CD4-positive, alpha-beta T cell (primary cell): Measurements from ENCODE around the gene LYST. TPM values are rescaled to one million over a fixed set of nuclear protein-coding genes. Genes with fewer than 3 reads are reported as not detected.
"Not testable (repeated sequence)": the region's sequence is repeated elsewhere in the genome, so short reads cannot be mapped to it uniquely, and the experiment has no call there.

Experiments
- ATAC-seq: fragments of 200-7000 bp; cut with Tn5 transposase; one replicate; pipeline ENCODE4 v1.10.0; 2022; ENCODE audit warnings: mild to moderate bottlenecking; ENCODE audit not compliant: poor library complexity
- CTCF ChIA-PET: fragments of 350-600 bp; sonication (Branson Sonifier 250); formaldehyde crosslinking; loops from one replicate; lab custom pipeline; 2021; ENCODE audit warnings: antibody characterized with exemption, inconsistent platforms; lab: Charles Lee
- POLR2A ChIA-PET: fragments of 350-600 bp; sonication (Branson Sonifier 250); formaldehyde crosslinking; loops from one replicate; lab custom pipeline; 2021; ENCODE audit warnings: antibody characterized with exemption, inconsistent platforms; lab: Charles Lee
- DNase-seq, 14 experiments: peaks; one replicate each; pipeline ENCODE4 v3.0.0-alpha.2; 2013 to 2020; ENCODE audit warnings: mixed read lengths in 2 of 14
- H3K27ac ChIP-seq, 2 donors: one replicate each; pipeline versions ENCODE4 v1.5.1 to v1.7.0; 2013; ENCODE audit warnings: low read length in 2 of 2, low read depth in 1 of 2, mild to moderate bottlenecking in 1 of 2
- H3K27me3 ChIP-seq, 2 experiments: 1 replicate in 1 of 2; 2 replicates in 1 of 2; pipeline versions ENCODE4 v1.6.1 to v1.7.0; 2013; ENCODE audit warnings: low read length in 2 of 2, control low read depth in 1 of 2, mild to moderate bottlenecking in 1 of 2, moderate library complexity in 1 of 2; ENCODE audit not compliant: insufficient read depth in 2 of 2, control insufficient read depth in 1 of 2
- H3K36me3 ChIP-seq: one replicate; pipeline ENCODE4 v1.6.1; 2013; ENCODE audit warnings: low read length, control low read depth; ENCODE audit not compliant: insufficient read depth
- H3K4me1 ChIP-seq: one replicate; pipeline ENCODE4 v1.6.1; 2013; ENCODE audit warnings: low read length, control low read depth; ENCODE audit not compliant: insufficient read depth
- H3K4me3 ChIP-seq: one replicate; pipeline ENCODE4 v1.5.1; 2013; ENCODE audit warnings: mild to moderate bottlenecking, low read length, moderate library complexity
- H3K9me3 ChIP-seq, 2 experiments: 1 replicate in 1 of 2; 2 replicates in 1 of 2; pipeline versions ENCODE4 v1.6.1 to v1.7.0; 2013; ENCODE audit warnings: low read length in 2 of 2, mild to moderate bottlenecking in 2 of 2, control low read depth in 1 of 2, moderate library complexity in 1 of 2; ENCODE audit not compliant: control insufficient read depth in 1 of 2, insufficient read depth in 1 of 2
- H3K27ac Mint-ChIP-seq: one replicate; pipeline ENCODE4 v1.8.0; 2020; ENCODE audit warnings: mixed read lengths
- H3K27me3 Mint-ChIP-seq: one replicate; pipeline ENCODE4 v1.8.0; 2021; ENCODE audit warnings: mixed read lengths
- H3K36me3 Mint-ChIP-seq: one replicate; pipeline ENCODE4 v1.8.0; 2021; ENCODE audit warnings: low read depth, mixed read lengths
- H3K4me1 Mint-ChIP-seq: one replicate; pipeline ENCODE4 v1.8.0; 2021; ENCODE audit warnings: low read depth, mixed read lengths
- H3K4me3 Mint-ChIP-seq: one replicate; pipeline ENCODE4 v1.8.0; 2020; ENCODE audit warnings: mild to moderate bottlenecking, mixed read lengths
- H3K9me3 Mint-ChIP-seq: one replicate; pipeline ENCODE4 v1.8.0; 2020; ENCODE audit warnings: mixed read lengths
- intact Hi-C, 2 experiments: fragments of 100-400 bp; cut with DNase I in 1 of 2; cut with micrococcal nuclease in 1 of 2; formaldehyde crosslinking; loops; one replicate each; pipeline versions ENCODE4 v1.15.1 to v1.9.0; 2023 to 2025; cut with DNase I, micrococcal nuclease
- polyA plus RNA-seq, 2 donors: library from polyadenylated mRNA; unstranded; fragments of 120-200 nt; gene quantifications; one replicate each; pipeline ENCODE4 v1.2.1, GENCODE V29; 2013
- total RNA-seq, 174 experiments: library from RNA in 2 of 174; stranded (reverse) in 2 of 174; gene quantifications; one replicate each; pipeline ENCODE4 v1.2.3 and lab custom pipeline; 2021 to 2026
- TF ChIP-seq, protein P1 (sequence below): fragments of 200-600 bp; IDR thresholded peaks from one replicate; pipeline ENCODE4 v1.8.0; 2022; ENCODE audit warnings: antibody characterized with exemption, mild to moderate bottlenecking

Gene LYST, protein sequence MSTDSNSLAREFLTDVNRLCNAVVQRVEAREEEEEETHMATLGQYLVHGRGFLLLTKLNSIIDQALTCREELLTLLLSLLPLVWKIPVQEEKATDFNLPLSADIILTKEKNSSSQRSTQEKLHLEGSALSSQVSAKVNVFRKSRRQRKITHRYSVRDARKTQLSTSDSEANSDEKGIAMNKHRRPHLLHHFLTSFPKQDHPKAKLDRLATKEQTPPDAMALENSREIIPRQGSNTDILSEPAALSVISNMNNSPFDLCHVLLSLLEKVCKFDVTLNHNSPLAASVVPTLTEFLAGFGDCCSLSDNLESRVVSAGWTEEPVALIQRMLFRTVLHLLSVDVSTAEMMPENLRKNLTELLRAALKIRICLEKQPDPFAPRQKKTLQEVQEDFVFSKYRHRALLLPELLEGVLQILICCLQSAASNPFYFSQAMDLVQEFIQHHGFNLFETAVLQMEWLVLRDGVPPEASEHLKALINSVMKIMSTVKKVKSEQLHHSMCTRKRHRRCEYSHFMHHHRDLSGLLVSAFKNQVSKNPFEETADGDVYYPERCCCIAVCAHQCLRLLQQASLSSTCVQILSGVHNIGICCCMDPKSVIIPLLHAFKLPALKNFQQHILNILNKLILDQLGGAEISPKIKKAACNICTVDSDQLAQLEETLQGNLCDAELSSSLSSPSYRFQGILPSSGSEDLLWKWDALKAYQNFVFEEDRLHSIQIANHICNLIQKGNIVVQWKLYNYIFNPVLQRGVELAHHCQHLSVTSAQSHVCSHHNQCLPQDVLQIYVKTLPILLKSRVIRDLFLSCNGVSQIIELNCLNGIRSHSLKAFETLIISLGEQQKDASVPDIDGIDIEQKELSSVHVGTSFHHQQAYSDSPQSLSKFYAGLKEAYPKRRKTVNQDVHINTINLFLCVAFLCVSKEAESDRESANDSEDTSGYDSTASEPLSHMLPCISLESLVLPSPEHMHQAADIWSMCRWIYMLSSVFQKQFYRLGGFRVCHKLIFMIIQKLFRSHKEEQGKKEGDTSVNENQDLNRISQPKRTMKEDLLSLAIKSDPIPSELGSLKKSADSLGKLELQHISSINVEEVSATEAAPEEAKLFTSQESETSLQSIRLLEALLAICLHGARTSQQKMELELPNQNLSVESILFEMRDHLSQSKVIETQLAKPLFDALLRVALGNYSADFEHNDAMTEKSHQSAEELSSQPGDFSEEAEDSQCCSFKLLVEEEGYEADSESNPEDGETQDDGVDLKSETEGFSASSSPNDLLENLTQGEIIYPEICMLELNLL (N-terminal part only)
- total RNA-seq (10 to 100 TPM; 24.9 to 26.8 TPM), total RNA-seq (lab: John Stamatoyannopoulos, UW) (49.5 to 381 (median 112) reads per million in 172 experiments)
- polyA plus RNA-seq (2013, experiment 1 of 2) = 27.0 TPM
- polyA plus RNA-seq (2013, experiment 2 of 2) = 25.0 TPM

DNA sequence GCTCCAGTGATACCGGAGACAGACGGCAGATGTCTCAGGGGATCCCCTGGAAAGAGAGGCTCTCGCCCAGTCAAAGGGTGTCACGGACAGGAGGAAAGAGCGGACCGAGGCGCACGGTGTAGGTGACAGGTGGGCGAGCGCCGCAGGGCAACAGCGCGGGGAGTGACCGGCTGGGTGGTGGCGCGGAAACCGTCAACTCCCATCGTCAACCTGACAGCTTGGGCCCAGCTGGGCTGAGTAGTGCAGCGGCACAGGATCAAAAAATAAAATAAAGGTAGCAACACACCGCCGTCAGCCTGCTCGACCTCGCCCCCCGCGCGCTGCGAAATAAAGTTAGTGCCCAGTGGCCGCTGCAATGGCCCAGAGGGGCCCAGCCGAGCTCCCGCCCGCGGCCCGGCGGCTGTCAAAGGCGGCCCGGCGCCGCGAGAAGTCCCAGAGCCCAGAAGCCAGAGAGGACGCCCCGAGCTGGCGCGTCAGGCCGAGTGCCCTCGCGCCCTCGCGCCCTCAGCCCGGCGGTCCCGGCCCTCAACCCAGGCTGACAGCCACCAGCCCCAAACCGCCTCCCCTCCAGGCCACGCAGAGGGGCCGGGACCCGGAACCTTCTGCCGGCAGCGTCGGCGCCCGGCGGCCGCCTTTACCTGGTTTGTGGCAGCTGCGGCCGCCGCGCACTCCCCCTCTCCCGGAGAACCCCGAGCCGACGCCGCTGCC is at the start of gene LYST:
Gene LYST (minus strand): TSS at position 702 of the 708 bp plus-strand sequence. CDS start 36,489 bp downstream, outside the sequence.
- Histone ChIP-seq H3K4me3 (peak within 1 kb of the TSS; percentile 87), H3K27ac (peak within 1 kb of the TSS; percentile 95 to 99), H3K27me3 (no peaks in the 10 kb centered on the region), H3K36me3 (no peaks in the 10 kb centered on the region), H3K9me3 (no peaks in the 10 kb centered on the region), H3K4me1 (peaks cover 44% of the 10 kb centered on the region)
- ChIA-PET POLR2A (interaction anchor here (0.6 to 3.8 kb wide), 21 partner anchors 8 to 630 kb away, joined by 3 to 48 read pairs (median 7); partner anchors contain the start of gene B3GALNT2), CTCF (interaction anchor here (0.6 to 4.6 kb wide), 13 partner anchors 11 to 362 kb away, joined by 3 to 41 read pairs (median 4); partner anchors contain the start of gene B3GALNT2)
- H3K9me3 Mint-ChIP-seq = no peaks in the 10 kb centered on the region
- H3K36me3 Mint-ChIP-seq = peaks cover 17% of the 10 kb centered on the region
- ATAC-seq = peak; percentile 14
- H3K4me3 Mint-ChIP-seq = peak within 1 kb of the TSS; percentile 98
- intact Hi-C loops = loop anchor here (1.0 to 10.0 kb wide), 7 partner anchors 56 to 931 kb away; partner anchors contain the start of genes B3GALNT2 (in 2 of the 2), ERO1B (in 1 of the 2) and MTR (in 1 of the 2)
- DNase-seq = peak; percentile 19 to 83 (median 46)
- H3K27ac Mint-ChIP-seq = peak within 1 kb of the TSS; percentile 98
- H3K4me1 Mint-ChIP-seq = peaks cover 55% of the 10 kb centered on the region
- no peaks in the 10 kb centered on the region for H3K27me3 Mint-ChIP-seq
- TF ChIP-seq, protein P1, sequence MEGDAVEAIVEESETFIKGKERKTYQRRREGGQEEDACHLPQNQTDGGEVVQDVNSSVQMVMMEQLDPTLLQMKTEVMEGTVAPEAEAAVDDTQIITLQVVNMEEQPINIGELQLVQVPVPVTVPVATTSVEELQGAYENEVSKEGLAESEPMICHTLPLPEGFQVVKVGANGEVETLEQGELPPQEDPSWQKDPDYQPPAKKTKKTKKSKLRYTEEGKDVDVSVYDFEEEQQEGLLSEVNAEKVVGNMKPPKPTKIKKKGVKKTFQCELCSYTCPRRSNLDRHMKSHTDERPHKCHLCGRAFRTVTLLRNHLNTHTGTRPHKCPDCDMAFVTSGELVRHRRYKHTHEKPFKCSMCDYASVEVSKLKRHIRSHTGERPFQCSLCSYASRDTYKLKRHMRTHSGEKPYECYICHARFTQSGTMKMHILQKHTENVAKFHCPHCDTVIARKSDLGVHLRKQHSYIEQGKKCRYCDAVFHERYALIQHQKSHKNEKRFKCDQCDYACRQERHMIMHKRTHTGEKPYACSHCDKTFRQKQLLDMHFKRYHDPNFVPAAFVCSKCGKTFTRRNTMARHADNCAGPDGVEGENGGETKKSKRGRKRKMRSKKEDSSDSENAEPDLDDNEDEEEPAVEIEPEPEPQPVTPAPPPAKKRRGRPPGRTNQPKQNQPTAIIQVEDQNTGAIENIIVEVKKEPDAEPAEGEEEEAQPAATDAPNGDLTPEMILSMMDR = peak; percentile 67

DNA sequence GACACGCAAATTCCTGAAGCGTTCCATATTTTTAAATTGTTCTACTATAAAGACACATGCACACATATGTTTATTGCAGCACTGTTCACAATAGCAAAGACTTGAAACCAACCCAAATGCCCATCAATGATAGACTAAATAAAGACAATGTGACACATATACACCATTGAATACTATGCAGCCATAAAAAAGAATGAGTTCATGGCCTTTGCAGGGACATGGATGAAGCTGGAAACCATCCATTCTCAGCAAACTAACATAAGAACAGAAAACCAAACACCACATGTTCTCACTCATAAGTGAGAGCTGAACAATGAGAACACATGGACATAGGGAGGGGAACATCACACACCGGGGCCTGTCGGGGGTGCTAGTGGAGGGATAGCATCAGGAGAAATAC is 48.8 kb upstream of the LYST start:
- peaks cover 19% of the 10 kb centered on the region for H3K4me1 ChIP-seq
- H3K4me1 Mint-ChIP-seq, H3K27me3 ChIP-seq, H3K27ac ChIP-seq, H3K36me3 Mint-ChIP-seq, H3K9me3 ChIP-seq, H3K27ac Mint-ChIP-seq, POLR2A ChIA-PET, CTCF ChIA-PET, H3K9me3 Mint-ChIP-seq, ATAC-seq, H3K36me3 ChIP-seq, H3K4me3 Mint-ChIP-seq, intact Hi-C loops, H3K27me3 Mint-ChIP-seq, H3K4me3 ChIP-seq, DNase-seq: not testable (repeated sequence)

DNA sequence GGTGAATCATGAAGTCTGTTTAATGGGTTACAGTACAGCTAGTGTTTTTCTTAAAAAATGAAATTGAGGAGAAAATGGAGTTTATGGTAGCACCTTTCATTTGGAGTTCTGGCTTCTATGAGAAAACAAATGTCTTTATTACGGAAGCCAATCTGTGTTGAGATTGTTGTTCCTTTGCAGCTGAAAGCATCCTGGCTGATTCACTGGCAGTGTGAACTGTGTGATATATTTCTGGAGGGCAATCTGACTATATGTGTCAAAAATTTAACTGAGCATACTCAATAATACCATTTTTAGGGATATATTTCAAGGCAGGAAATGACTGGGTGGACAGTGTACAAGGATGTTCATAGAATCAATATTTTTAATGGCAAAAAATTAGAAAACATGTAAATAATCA is 46.6 kb upstream of the LYST start:
- ATAC-seq (no peak), DNase-seq (no peak)
- no peak overlapping the region for H3K27ac Mint-ChIP-seq
- ChIA-PET CTCF (no interaction called here), POLR2A (no interaction called here)
- H3K27me3 ChIP-seq = no peaks in the 10 kb centered on the region
- H3K4me3 Mint-ChIP-seq = no peak overlapping the region
- H3K27me3 Mint-ChIP-seq = no peaks in the 10 kb centered on the region
- peaks cover 15% of the 10 kb centered on the region for H3K4me1 ChIP-seq
- no peaks in the 10 kb centered on the region for H3K9me3 Mint-ChIP-seq
- TF ChIP-seq, protein P1 = no peak
- no peaks in the 10 kb centered on the region for H3K36me3 Mint-ChIP-seq
- H3K4me1 Mint-ChIP-seq = peaks cover 9% of the 10 kb centered on the region
- H3K27ac ChIP-seq = no peak overlapping the region
- intact Hi-C loops = no loop called here
- H3K4me3 ChIP-seq = no peak overlapping the region
- no peaks in the 10 kb centered on the region for H3K36me3 ChIP-seq
- no peaks in the 10 kb centered on the region for H3K9me3 ChIP-seq
